GM12878 (cell line): ENCODE results near the gene CRYL1.

Experiments
- BCL3 ChIP-seq: IDR thresholded peaks from 2 replicates; pipeline ENCODE4 v1.6.1; 2011; ENCODE audit warnings: borderline replicate concordance, low read depth, mild to moderate bottlenecking, moderate library complexity, low read length; ENCODE audit not compliant: insufficient read depth, poor library complexity, severe bottlenecking
- CTCF ChIP-seq, 3 experiments: IDR thresholded peaks in 2 of 3; conservative IDR thresholded peaks in 1 of 3; 2 replicates each; pipeline ENCODE4 v1.5.1; 2011; ENCODE audit warnings: low read depth in 3 of 3, low read length in 3 of 3, mild to moderate bottlenecking in 3 of 3, control low read depth in 2 of 3, moderate library complexity in 2 of 3, inconsistent platforms in 1 of 3, mixed read lengths in 1 of 3; ENCODE audit not compliant: control insufficient read depth in 2 of 3, insufficient read depth in 1 of 3; ENCODE audit errors: extremely low read depth in 1 of 3
- PKNOX1 ChIP-seq: fragments of 450-650 bp; IDR thresholded peaks from 2 replicates; pipeline ENCODE4 v1.6.1; 2016; ENCODE audit warnings: mild to moderate bottlenecking

GRCh38 chr13:20461860-20462532 lies 63.7 kb downstream of the CRYL1 start:
- TF ChIP-seq CTCF (IDR thresholded peaks at IDR 0.05 in 2 of 3, conservative IDR thresholded peaks at IDR 0.05 in 1 of 3; ENCODE audit: control insufficient read depth in 2 of 3, extremely low read depth in 1 of 3, insufficient read depth in 1 of 3, low read depth in 3 of 3, low read length in 3 of 3) (no peak), PKNOX1 (no peak), BCL3 (no peak)
